Effector CD4-positive, alpha-beta T cell (primary cell): ENCODE results near the gene CCDC6.
"Not testable (repeated sequence)": the region's sequence is repeated elsewhere in the genome, so short reads cannot be mapped to it uniquely, and the experiment has no call there.

Experiments
- DNase-seq: peaks from one replicate; pipeline ENCODE4 v3.0.0-alpha.2; 2020

CCDC6 gene

GRCh38 chr10:59752278-59752940, 153.9 kb downstream of the CCDC6 start:
- no peak for DNase-seq

- no peak for DNase-seq
These were observed 156.0 kb downstream of the CCDC6 start for GRCh38 chr10:59750155-59750945.

GRCh38 chr10:59748834-59749233, 157.5 kb downstream of the CCDC6 start:
- DNase-seq, result no peak

- no peak for DNase-seq
These were observed 161.1 kb downstream of the CCDC6 start for GRCh38 chr10:59745163-59745650.

GRCh38 chr10:59744762-59745161, 161.6 kb downstream of the CCDC6 start:
- not testable (repeated sequence) for DNase-seq

GRCh38 chr10:59744156-59744555, 162.2 kb downstream of the CCDC6 start:
- DNase-seq, result not testable (repeated sequence)

- no peak for DNase-seq
These were observed 164.8 kb downstream of the CCDC6 start for GRCh38 chr10:59741583-59741982.

GRCh38 chr10:59741048-59741447, 165.3 kb downstream of the CCDC6 start:
- no peak for DNase-seq
